GM18505 (cell line): Measurements from ENCODE around the gene STRAP.
A peak's percentile ranks its signal among the peaks of the same experiment; 100 is the strongest.
"Not testable (repeated sequence)": the region's sequence is repeated elsewhere in the genome, so short reads cannot be mapped to it uniquely, and the experiment has no call there.

Experiments used
- ATAC-seq: cut with Tn5 transposase; IDR thresholded peaks from one replicate; pipeline ENCODE4 v1.9.1; 2021; ENCODE audit not compliant: unreplicated experiment
- POLR2A ChIP-seq: IDR thresholded peaks from 4 replicates; pipeline ENCODE4 v1.6.1; 2011; ENCODE audit warnings: borderline replicate concordance; ENCODE audit not compliant: insufficient read depth, insufficient read length; ENCODE audit errors: extremely low read depth

Gene STRAP

GRCh38 chr12:15855646-15856045, 26.5 kb upstream of the STRAP start:
- no peak for TF ChIP-seq POLR2A

GRCh38 chr12:15856097-15856982, 25.8 kb upstream of the STRAP start:
- ATAC-seq, result peak; percentile 58
- no peak for TF ChIP-seq POLR2A

More at GRCh38 chr12:15855646-15856045, 26.5 kb upstream of the STRAP start:
- no peak for ATAC-seq

- ATAC-seq, result no peak
- TF ChIP-seq POLR2A, result no peak
Measured at GRCh38 chr12:15858353-15858752, 23.8 kb upstream of the STRAP start.

- no peak for TF ChIP-seq POLR2A
- no peak for ATAC-seq
Measured at GRCh38 chr12:15859116-15859515, 23.1 kb upstream of the STRAP start.

- ATAC-seq, result no peak
- no peak for TF ChIP-seq POLR2A
Measured at GRCh38 chr12:15861404-15861803, 20.8 kb upstream of the STRAP start.

- ATAC-seq, result no peak
- TF ChIP-seq POLR2A, result no peak
Measured at GRCh38 chr12:15862840-15863239, 19.3 kb upstream of the STRAP start.

- no peak for TF ChIP-seq POLR2A
- no peak for ATAC-seq
Measured at GRCh38 chr12:15863372-15863771, 18.8 kb upstream of the STRAP start.

GRCh38 chr12:15863984-15864383, 18.2 kb upstream of the STRAP start:
- TF ChIP-seq POLR2A, result no peak

GRCh38 chr12:15868186-15868585, 14.0 kb upstream of the STRAP start:
- no peak for TF ChIP-seq POLR2A

More at GRCh38 chr12:15863984-15864383, 18.2 kb upstream of the STRAP start:
- ATAC-seq, result peak; percentile 92

GRCh38 chr12:15873556-15873955, 8.6 kb upstream of the STRAP start:
- TF ChIP-seq POLR2A, result no peak
- ATAC-seq, result no peak

More at GRCh38 chr12:15868186-15868585, 14.0 kb upstream of the STRAP start:
- ATAC-seq, result no peak

- ATAC-seq, result not testable (repeated sequence)
Measured at GRCh38 chr12:15874556-15875145, 7.5 kb upstream of the STRAP start.

- ATAC-seq, result no peak
- TF ChIP-seq POLR2A, result no peak
Measured at GRCh38 chr12:15875863-15876262, 6.3 kb upstream of the STRAP start.

- no peak for TF ChIP-seq POLR2A
- ATAC-seq, result no peak
Measured at GRCh38 chr12:15879413-15879812, 2.8 kb upstream of the STRAP start.

GRCh38 chr12:15880721-15881120, 1.5 kb upstream of the STRAP start:
- ATAC-seq, result no peak
- TF ChIP-seq POLR2A, result no peak

GRCh38 chr12:15883536-15883935, 1.3 kb downstream of the STRAP start:
- ATAC-seq, result no peak

More at GRCh38 chr12:15883536-15883935, 1.3 kb downstream of the STRAP start:
- TF ChIP-seq POLR2A, result no peak
